Panc1 (cell line): Measurements from ENCODE around the gene GLIS1.

Experiments
- CTCF ChIP-seq: fragments of 450-650 bp; IDR thresholded peaks from 2 replicates; pipeline ENCODE4 v1.5.1; 2017; ENCODE audit warnings: mild to moderate bottlenecking
- SIN3A ChIP-seq: IDR thresholded peaks from 2 replicates; pipeline ENCODE4 v1.6.1; 2012; ENCODE audit warnings: low read depth, mild to moderate bottlenecking, low read length, moderate library complexity, borderline replicate concordance; ENCODE audit not compliant: insufficient read depth

- TF ChIP-seq CTCF (no peak), SIN3A (no peak)
Observed at GRCh38 chr1:53562981-53563379, 176.0 kb downstream of the GLIS1 start.
